Thyroid gland (tissue), 4 donors: ENCODE data around the gene GABRR3.

Experiments used
- CTCF ChIP-seq, 6 experiments: fragments of 200-600 bp in 3 of 6; fragments of 450-650 bp in 3 of 6; sonication (generic) in 3 of 6; IDR thresholded peaks; one replicate each; pipeline ENCODE4 v1.5.1; 2016 to 2019; ENCODE audit warnings: antibody characterized with exemption in 6 of 6, mild to moderate bottlenecking in 2 of 6, inconsistent platforms in 1 of 6, moderate library complexity in 1 of 6
- POLR2A ChIP-seq, 2 donors: fragments of 450-650 bp; IDR thresholded peaks; one replicate each; pipeline ENCODE4 v1.6.1; 2017; ENCODE audit warnings: antibody characterized with exemption in 2 of 2, mild to moderate bottlenecking in 2 of 2, moderate library complexity in 1 of 2

GRCh38 chr3:97972976-97973375 lies 62.1 kb downstream of the GABRR3 start:
- no peak for TF ChIP-seq CTCF (IDR thresholded peaks at IDR 0.05)
- no peak for TF ChIP-seq POLR2A (IDR thresholded peaks at IDR 0.05)
